ENCODE data around the gene PCGF5. TPM values are rescaled to one million over a fixed set of nuclear protein-coding genes. Genes with fewer than 3 reads are reported as not detected.
A peak's percentile ranks its signal among the peaks of the same experiment; 100 is the strongest.
"Not testable (repeated sequence)": the region's sequence is repeated elsewhere in the genome, so short reads cannot be mapped to it uniquely, and the experiment has no call there.

The PCGF5 gene
- total and polyA plus RNA-seq, 4 donors = 17.1 to 48.7 (median 24.9) TPM

DNA sequence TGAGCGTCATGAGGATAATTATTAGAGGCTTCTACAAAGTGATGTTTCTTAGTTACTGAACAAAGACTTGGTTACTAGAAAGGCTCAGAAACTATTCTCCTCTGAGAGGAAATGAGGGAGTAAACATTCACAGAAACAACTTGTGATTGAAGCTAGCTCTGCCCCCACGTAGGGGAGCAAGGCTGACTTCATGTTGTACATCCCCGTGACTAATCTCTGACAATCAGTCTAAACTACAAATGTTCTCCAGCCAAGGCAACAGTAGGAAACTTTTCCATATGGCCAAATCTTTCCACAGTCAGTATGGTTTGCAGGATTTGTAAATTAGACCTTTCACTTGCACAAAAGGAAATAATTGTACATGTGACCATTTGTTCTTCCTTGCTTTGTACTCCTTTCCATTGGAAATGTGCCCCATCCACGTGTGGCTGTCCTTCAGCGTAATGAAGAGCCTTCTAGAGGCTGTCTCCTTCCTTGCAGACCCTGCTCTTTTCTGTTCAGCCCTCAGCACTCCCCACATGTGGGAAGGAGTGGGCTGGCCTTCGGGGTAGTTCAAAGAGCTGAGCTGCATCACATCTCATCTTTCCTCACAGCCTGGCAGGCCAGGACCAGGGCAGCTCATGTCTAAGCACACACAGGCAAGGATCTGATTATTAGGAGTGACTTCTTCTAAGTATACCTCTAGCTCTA lies 93.5 kb downstream of the PCGF5 start:
- peak in 3 of 6 donors; percentile 40 to 91 (median 42) for DNase-seq (ENCODE audit: low read depth in 4 of 6, low spot score in 6 of 6)
- Histone ChIP-seq H3K4me3 (ENCODE audit: low read depth, low read length) (no peak overlapping the region), H3K9me3 (ENCODE audit: control insufficient read depth, insufficient read depth, low read length) (no peaks in the 10 kb centered on the region), H3K36me3 (ENCODE audit: control insufficient read depth, insufficient read depth, low read length) (no peaks in the 10 kb centered on the region), H3K27me3 (ENCODE audit: control insufficient read depth, insufficient read depth, low read length) (no peaks in the 10 kb centered on the region), H3K4me1 (ENCODE audit: control insufficient read depth, insufficient read depth, low read length) (peaks cover 3% of the 10 kb centered on the region), H3K27ac (ENCODE audit: low read depth, low read length) (peak overlapping the region; percentile 29)
- 14% methylated on average over 6 of the region's 6 CpGs for WGBS (ENCODE audit: insufficient coverage)

DNA sequence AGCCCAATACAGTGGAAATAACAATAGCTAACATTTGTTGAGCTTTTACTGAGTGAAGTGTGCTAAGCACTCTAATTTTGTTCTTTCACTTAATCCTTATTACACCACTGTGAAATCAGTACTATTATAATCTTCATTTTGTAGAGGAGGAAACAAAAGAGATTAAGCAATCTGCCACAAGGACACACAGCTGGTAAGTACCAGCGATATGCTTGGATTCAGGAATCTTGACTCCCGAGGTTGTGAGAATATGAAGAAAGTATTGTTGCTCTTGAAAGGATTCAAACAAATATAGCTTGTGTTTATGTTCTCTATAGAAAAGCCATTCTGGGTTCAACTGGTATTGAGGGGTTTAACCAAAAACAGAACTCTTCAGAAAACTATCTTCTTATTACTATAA lies 96.0 kb downstream of the PCGF5 start:
- peaks cover 3% of the 10 kb centered on the region for H3K4me1 ChIP-seq (ENCODE audit: control insufficient read depth, insufficient read depth, low read length)
- no peak for DNase-seq (ENCODE audit: low read depth in 4 of 6, low spot score in 6 of 6)
- H3K9me3 ChIP-seq (ENCODE audit: control insufficient read depth, insufficient read depth, low read length) = no peaks in the 10 kb centered on the region
- no peaks in the 10 kb centered on the region for H3K36me3 ChIP-seq (ENCODE audit: control insufficient read depth, insufficient read depth, low read length)
- H3K27ac ChIP-seq (ENCODE audit: low read depth, low read length) = no peak overlapping the region
- no peak overlapping the region for H3K4me3 ChIP-seq (ENCODE audit: low read depth, low read length)
- no CpG with 5 or more reads among the region's 2 CpGs for WGBS (ENCODE audit: insufficient coverage)
- no peaks in the 10 kb centered on the region for H3K27me3 ChIP-seq (ENCODE audit: control insufficient read depth, insufficient read depth, low read length)

DNA sequence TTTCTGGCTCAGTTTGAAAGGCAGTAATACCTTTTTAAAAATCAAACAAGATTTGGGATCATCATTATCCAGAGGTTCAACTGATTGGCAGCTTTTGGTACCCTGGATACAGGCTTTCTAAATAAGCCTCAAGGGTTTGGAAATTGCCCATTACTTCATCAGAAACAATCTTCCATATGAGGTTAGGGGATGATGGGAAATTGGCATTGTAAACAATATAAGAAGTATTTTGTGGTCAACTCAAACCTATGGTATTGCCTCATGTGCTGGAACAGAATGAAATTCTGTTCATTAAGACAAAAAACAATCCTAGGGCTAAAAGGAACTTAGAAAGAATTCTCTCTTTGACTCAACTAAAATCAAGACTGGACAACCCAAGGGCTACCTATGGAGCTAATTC lies 97.1 kb downstream of the PCGF5 start:
- Histone ChIP-seq H3K9me3 (ENCODE audit: control insufficient read depth, insufficient read depth, low read length) (no peaks in the 10 kb centered on the region), H3K27ac (ENCODE audit: low read depth, low read length) (no peak overlapping the region), H3K36me3 (ENCODE audit: control insufficient read depth, insufficient read depth, low read length) (no peaks in the 10 kb centered on the region), H3K4me3 (ENCODE audit: low read depth, low read length) (no peak overlapping the region), H3K27me3 (ENCODE audit: control insufficient read depth, insufficient read depth, low read length) (no peaks in the 10 kb centered on the region), H3K4me1 (ENCODE audit: control insufficient read depth, insufficient read depth, low read length) (peaks cover 3% of the 10 kb centered on the region)
- no peak for DNase-seq (ENCODE audit: low read depth in 4 of 6, low spot score in 6 of 6)

DNA sequence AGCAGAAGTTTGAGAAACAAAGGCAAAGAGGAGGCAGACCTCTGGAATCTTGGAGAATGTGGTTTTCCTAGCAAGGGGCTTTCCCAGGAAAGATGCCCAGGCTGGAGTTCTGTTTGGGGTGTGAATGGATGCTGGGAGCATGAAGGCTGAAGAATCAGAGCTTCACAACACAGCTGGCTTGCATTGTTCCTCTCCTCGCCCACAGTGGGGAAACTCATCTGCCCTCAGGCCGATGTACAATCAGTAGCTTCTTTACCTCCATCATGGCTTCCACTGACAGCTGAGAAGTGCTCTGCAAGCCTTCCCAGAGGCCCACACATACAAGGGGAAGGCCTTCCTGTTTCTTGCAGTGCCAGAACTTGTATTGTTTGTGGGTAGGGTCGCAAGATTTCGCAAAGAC lies 98.9 kb downstream of the PCGF5 start:
- no peaks in the 10 kb centered on the region for H3K9me3 ChIP-seq (ENCODE audit: control insufficient read depth, insufficient read depth, low read length)
- no peak overlapping the region for H3K27ac ChIP-seq (ENCODE audit: low read depth, low read length)
- no peaks in the 10 kb centered on the region for H3K27me3 ChIP-seq (ENCODE audit: control insufficient read depth, insufficient read depth, low read length)
- DNase-seq (ENCODE audit: low read depth in 4 of 6, low spot score in 6 of 6) = no peak
- WGBS (ENCODE audit: insufficient coverage) = 75% methylated on average over 1 of the region's 4 CpGs
- no peaks in the 10 kb centered on the region for H3K36me3 ChIP-seq (ENCODE audit: control insufficient read depth, insufficient read depth, low read length)
- no peak overlapping the region for H3K4me3 ChIP-seq (ENCODE audit: low read depth, low read length)
- no peaks in the 10 kb centered on the region for H3K4me1 ChIP-seq (ENCODE audit: control insufficient read depth, insufficient read depth, low read length)

DNA sequence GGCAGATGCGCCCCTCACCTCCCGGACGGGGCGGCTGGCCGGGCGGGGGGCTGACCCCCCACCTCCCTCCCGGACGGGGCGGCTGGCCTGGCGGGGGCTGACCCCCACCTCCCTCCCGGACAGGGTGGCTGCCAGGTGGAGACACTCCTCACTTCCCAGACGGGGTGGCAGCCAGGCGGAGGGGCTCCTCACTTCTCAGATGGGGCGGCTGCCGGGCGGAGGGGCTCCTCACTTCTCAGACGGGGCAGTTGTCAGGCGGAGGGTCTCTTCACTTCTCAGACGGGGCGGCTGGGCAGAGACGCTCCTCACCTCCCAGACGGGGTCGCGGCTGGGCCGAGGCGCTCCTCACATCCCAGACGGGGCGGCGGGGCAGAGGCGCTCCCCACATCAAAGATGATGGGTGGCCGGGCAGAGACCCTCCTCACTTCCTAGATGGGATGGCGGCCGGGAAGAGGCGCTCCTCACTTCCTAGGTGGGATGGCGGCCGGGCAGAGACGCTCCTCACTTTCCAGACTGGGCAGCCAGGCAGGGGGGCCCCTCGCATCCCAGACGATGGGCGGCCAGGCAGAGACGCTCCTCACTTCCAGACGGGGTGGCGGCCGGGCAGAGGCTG lies 102.9 kb downstream of the PCGF5 start:
- H3K27me3 ChIP-seq (ENCODE audit: control insufficient read depth, insufficient read depth, low read length); H3K4me3 ChIP-seq (ENCODE audit: low read depth, low read length); H3K4me1 ChIP-seq (ENCODE audit: control insufficient read depth, insufficient read depth, low read length); H3K9me3 ChIP-seq (ENCODE audit: control insufficient read depth, insufficient read depth, low read length); DNase-seq (ENCODE audit: low read depth in 4 of 6, low spot score in 6 of 6); H3K36me3 ChIP-seq (ENCODE audit: control insufficient read depth, insufficient read depth, low read length); H3K27ac ChIP-seq (ENCODE audit: low read depth, low read length): not testable (repeated sequence)
- 96% methylated on average over 29 of the region's 44 CpGs for WGBS (ENCODE audit: insufficient coverage)

DNA sequence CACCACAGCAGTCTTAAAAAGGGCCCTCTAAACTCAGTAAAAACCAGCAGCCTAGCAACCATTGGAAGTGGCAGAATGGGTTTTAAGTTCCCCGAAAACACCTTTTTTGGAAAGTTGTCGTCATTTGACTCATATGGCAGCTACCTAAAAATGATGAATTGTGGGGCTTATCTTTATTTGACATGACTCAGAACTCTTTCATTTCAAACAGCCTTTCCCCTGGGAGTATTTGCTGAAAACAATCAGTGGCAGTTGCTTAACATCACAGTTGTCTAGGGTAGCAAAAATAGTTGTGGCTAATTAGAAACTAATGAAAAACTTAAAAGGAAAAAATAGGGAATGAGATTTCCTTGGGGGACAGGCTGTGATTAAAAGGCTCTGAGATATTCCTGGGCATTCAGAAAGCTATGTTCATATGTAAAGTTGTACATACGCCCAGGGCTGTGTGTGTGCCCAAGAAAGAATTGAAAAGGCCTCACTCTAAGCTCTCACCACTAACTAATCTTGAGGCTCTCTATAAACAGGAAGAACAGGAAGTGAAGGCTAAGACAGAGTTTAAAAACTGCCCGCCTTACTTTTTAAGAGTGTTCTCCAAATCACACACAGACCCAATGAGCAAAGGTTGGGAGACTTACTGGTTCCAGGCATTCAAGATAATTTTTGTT lies 108.0 kb downstream of the PCGF5 start:
- DNase-seq (ENCODE audit: low read depth in 4 of 6, low spot score in 6 of 6) = no peak
- 100% methylated on average over 1 of the region's 4 CpGs for WGBS (ENCODE audit: insufficient coverage)
- no peak overlapping the region for H3K4me3 ChIP-seq (ENCODE audit: low read depth, low read length)
- no peaks in the 10 kb centered on the region for H3K9me3 ChIP-seq (ENCODE audit: control insufficient read depth, insufficient read depth, low read length)
- H3K4me1 ChIP-seq (ENCODE audit: control insufficient read depth, insufficient read depth, low read length) = no peaks in the 10 kb centered on the region
- H3K27me3 ChIP-seq (ENCODE audit: control insufficient read depth, insufficient read depth, low read length) = no peaks in the 10 kb centered on the region
- H3K27ac ChIP-seq (ENCODE audit: low read depth, low read length) = no peak overlapping the region
- H3K36me3 ChIP-seq (ENCODE audit: control insufficient read depth, insufficient read depth, low read length) = no peaks in the 10 kb centered on the region

Other genes with a start within 250 kb of the PCGF5 start
- gene HECTD2, start 189.7 kb downstream of the PCGF5 start, total RNA-seq = 10 to 100 TPM; 19.9 to 49.2 TPM
- gene HECTD2, start 189.7 kb downstream of the PCGF5 start, polyA plus RNA-seq (ENCODE audit: insufficient read length in 2 of 2) = 10 to 100 TPM; 27.6 to 30.5 TPM